Measurements from ENCODE around the gene FYN. TPM values are rescaled to one million over a fixed set of nuclear protein-coding genes. Genes with fewer than 3 reads are reported as not detected.

The FYN gene
- total and polyA plus RNA-seq, 2 of the 4 experiments (the other 2 are of a cell fraction), result 30.8 to 36.4 TPM

DNA sequence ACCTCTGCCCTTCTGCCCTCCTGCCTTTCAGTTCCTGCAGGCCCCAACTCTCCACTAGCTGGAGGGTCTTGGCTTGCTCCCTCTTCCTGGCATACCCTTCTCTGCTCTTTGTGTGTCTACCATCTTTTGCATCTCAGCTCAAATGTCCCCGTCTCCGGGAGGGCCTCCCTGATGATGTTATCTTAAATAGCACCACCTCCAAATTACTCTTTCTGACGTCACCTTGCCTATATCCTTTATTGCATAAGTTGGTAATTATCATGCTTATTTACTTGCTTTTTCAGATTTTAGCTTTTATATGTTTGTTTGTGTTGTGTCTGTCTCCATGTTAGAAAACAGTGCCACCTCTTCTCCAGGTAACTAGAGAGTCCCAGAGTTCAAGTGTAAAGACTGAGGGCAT lies 36.0 kb upstream of the FYN start:
- H3K36me3 ChIP-seq (ENCODE audit: control insufficient read depth, insufficient read depth, low read length), result no peaks in the 10 kb centered on the region
- no peaks in the 10 kb centered on the region; the same call in 1 of the 2 replicates for H3K27me3 ChIP-seq (ENCODE audit: control insufficient read depth, insufficient read depth, low read length)
- ChIA-PET POLR2A (ENCODE audit: unreplicated experiment) (no interaction called here), CTCF (no interaction called here)
- TF ChIP-seq CHD1 (IDR thresholded peaks at IDR 0.05; ENCODE audit: low read depth, low read length), result no peak
- no peak for TF ChIP-seq RAD21 (IDR thresholded peaks at IDR 0.05; ENCODE audit: low read length)
- TF ChIP-seq, protein P1, sequence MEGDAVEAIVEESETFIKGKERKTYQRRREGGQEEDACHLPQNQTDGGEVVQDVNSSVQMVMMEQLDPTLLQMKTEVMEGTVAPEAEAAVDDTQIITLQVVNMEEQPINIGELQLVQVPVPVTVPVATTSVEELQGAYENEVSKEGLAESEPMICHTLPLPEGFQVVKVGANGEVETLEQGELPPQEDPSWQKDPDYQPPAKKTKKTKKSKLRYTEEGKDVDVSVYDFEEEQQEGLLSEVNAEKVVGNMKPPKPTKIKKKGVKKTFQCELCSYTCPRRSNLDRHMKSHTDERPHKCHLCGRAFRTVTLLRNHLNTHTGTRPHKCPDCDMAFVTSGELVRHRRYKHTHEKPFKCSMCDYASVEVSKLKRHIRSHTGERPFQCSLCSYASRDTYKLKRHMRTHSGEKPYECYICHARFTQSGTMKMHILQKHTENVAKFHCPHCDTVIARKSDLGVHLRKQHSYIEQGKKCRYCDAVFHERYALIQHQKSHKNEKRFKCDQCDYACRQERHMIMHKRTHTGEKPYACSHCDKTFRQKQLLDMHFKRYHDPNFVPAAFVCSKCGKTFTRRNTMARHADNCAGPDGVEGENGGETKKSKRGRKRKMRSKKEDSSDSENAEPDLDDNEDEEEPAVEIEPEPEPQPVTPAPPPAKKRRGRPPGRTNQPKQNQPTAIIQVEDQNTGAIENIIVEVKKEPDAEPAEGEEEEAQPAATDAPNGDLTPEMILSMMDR (conservative IDR thresholded peaks at IDR 0.05; ENCODE audit: low read depth, low read length), result no peak
- TF ChIP-seq, protein P2, sequence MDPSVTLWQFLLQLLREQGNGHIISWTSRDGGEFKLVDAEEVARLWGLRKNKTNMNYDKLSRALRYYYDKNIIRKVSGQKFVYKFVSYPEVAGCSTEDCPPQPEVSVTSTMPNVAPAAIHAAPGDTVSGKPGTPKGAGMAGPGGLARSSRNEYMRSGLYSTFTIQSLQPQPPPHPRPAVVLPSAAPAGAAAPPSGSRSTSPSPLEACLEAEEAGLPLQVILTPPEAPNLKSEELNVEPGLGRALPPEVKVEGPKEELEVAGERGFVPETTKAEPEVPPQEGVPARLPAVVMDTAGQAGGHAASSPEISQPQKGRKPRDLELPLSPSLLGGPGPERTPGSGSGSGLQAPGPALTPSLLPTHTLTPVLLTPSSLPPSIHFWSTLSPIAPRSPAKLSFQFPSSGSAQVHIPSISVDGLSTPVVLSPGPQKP (IDR thresholded peaks at IDR 0.05; ENCODE audit: borderline replicate concordance, low read depth, low read length), result no peak
- no peak for TF ChIP-seq MXI1 (IDR thresholded peaks at IDR 0.05; ENCODE audit: borderline replicate concordance, low read depth, low read length)
- no peak for TF ChIP-seq RCOR1 (IDR thresholded peaks at IDR 0.05; ENCODE audit: insufficient replicate concordance, low read length)
- no peak for TF ChIP-seq BHLHE40 (IDR thresholded peaks at IDR 0.05; ENCODE audit: low read depth, low read length)
- no peak for TF ChIP-seq NFE2L2 (IDR thresholded peaks at IDR 0.05; ENCODE audit: low read depth, low read length)
- no peak for TF ChIP-seq SMC3 (IDR thresholded peaks at IDR 0.05; ENCODE audit: low read depth, low read length)
- TF ChIP-seq RFX5 (IDR thresholded peaks at IDR 0.05; ENCODE audit: low read depth, low read length), result no peak
- TF ChIP-seq MAZ (IDR thresholded peaks at IDR 0.05; ENCODE audit: borderline replicate concordance, low read depth, low read length), result no peak
- TF ChIP-seq MAFK (IDR thresholded peaks at IDR 0.05; ENCODE audit: low read depth, low read length), result no peak
- TF ChIP-seq FOS (IDR thresholded peaks at IDR 0.05; ENCODE audit: low read depth, low read length), result no peak
- TF ChIP-seq CEBPB (IDR thresholded peaks at IDR 0.05; ENCODE audit: low read depth, low read length), result no peak
- TF ChIP-seq POLR2A (IDR thresholded peaks at IDR 0.05; ENCODE audit: low read depth, low read length), result no peak
- TF ChIP-seq, protein P3, sequence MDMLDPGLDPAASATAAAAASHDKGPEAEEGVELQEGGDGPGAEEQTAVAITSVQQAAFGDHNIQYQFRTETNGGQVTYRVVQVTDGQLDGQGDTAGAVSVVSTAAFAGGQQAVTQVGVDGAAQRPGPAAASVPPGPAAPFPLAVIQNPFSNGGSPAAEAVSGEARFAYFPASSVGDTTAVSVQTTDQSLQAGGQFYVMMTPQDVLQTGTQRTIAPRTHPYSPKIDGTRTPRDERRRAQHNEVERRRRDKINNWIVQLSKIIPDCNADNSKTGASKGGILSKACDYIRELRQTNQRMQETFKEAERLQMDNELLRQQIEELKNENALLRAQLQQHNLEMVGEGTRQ (IDR thresholded peaks at IDR 0.05; ENCODE audit: low read depth, low read length), result no peak
- H3K4me3 ChIP-seq (ENCODE audit: insufficient read depth, low read depth, low read length), result no peak overlapping the region
- H2AFZ ChIP-seq (replicated peaks; ENCODE audit: low read length, poor library complexity), result peak overlapping the region; percentile 32
- H3K9me1 ChIP-seq (ENCODE audit: insufficient read depth, low read length), result no peaks in the 10 kb centered on the region
- H3K9me3 ChIP-seq (ENCODE audit: control insufficient read depth, insufficient read depth, low read length), result no peaks in the 10 kb centered on the region
- H2BK120ac ChIP-seq (ENCODE audit: low read depth, low read length), result no peak overlapping the region
- no peak overlapping the region for H3K56ac ChIP-seq (ENCODE audit: extremely low read depth, insufficient read depth, low read length)
- no peak overlapping the region for H4K5ac ChIP-seq (ENCODE audit: low read depth, low read length)
- no peak overlapping the region for H2BK20ac ChIP-seq (ENCODE audit: low read depth, low read length)
- no TSS peak for BruUV-seq (replicated peaks)
- no peak overlapping the region for H3K18ac ChIP-seq (ENCODE audit: low read depth, low read length)
- no peak overlapping the region for H3K4ac ChIP-seq (ENCODE audit: low read depth, low read length)
- H4K8ac ChIP-seq (ENCODE audit: low read depth in 2 of 2, low read length in 2 of 2), result no peak overlapping the region
- no peaks in the 10 kb centered on the region for H3K79me1 ChIP-seq (ENCODE audit: low read depth in 1 of 2, low read length in 2 of 2)
- H2BK15ac ChIP-seq (ENCODE audit: low read depth, low read length), result no peak overlapping the region
- H2AK9ac ChIP-seq (replicated peaks; ENCODE audit: low read depth, low read length, poor library complexity), result no peak overlapping the region
- no peak overlapping the region for H3K23ac ChIP-seq (ENCODE audit: low read depth, low read length)
- in situ Hi-C loops (cut with MboI; ENCODE audit: low sequenced_read_pairs) (no loop called here), dilution Hi-C loops (cut with HindIII; ENCODE audit: low sequenced_read_pairs, unreplicated experiment) (no loop called here), intact Hi-C loops (cut with micrococcal nuclease) (no loop called here)
- no CpG with 5 or more reads among the region's 3 CpGs for WGBS, 2 experiments (ENCODE audit: extremely low coverage in 2 of 2, insufficient read length in 1 of 2)
- H3K27ac ChIP-seq (ENCODE audit: insufficient read depth, low read length), result no peak overlapping the region
- no peak overlapping the region for H3K14ac ChIP-seq (replicated peaks; ENCODE audit: low read depth, low read length)
- H3K9ac ChIP-seq (ENCODE audit: low read depth, low read length), result no peak overlapping the region
- H3K4me1 ChIP-seq (ENCODE audit: control insufficient read depth, insufficient read depth, low read length), result no peaks in the 10 kb centered on the region
- H2AK5ac ChIP-seq (ENCODE audit: low read depth, low read length), result no peak overlapping the region
- no peak overlapping the region for H2BK5ac ChIP-seq (ENCODE audit: low read depth, low read length, poor library complexity, severe bottlenecking)
- DNase-seq (no peak), ATAC-seq (ENCODE audit: low read depth) (no peak)
- no peaks in the 10 kb centered on the region for H4K20me1 ChIP-seq (ENCODE audit: insufficient read depth, low read length)
- no peak overlapping the region for H4K91ac ChIP-seq (ENCODE audit: insufficient read depth, low read depth, low read length)
- no peak overlapping the region for H3K4me2 ChIP-seq (ENCODE audit: low read depth, low read length)

All from IMR-90 (cell line).